H1 (cell line): Measurements from ENCODE around the gene DVL1. TPM values are rescaled to one million over a fixed set of nuclear protein-coding genes. Genes with fewer than 3 reads are reported as not detected.

Source experiments
- CTCF ChIA-PET: fragments of 300-600 bp; sonication (Branson Sonifier 250); formaldehyde crosslinking; loops from one replicate; lab custom pipeline; 2021; ENCODE audit not compliant: partially characterized antibody; lab: Charles Lee
- POLR2A ChIA-PET: fragments of 300-600 bp; sonication (Branson Sonifier 250); formaldehyde crosslinking; loops from one replicate; lab custom pipeline; 2021; ENCODE audit warnings: inconsistent platforms; ENCODE audit not compliant: partially characterized antibody; lab: Charles Lee
- DNase-seq, 2 experiments: peaks; one replicate each; pipeline versions ENCODE4 v3.0.0 to v3.0.0-alpha.2; 2010 to 2022; ENCODE audit warnings: low spot score in 2 of 2, low read depth in 1 of 2, mixed read lengths in 1 of 2
- FAIRE-seq: peaks from 2 replicates; lab custom pipeline; 2011; peaks lifted over from hg19 to GRCh38; lab: Jason Lieb, UNC
- H2AFZ ChIP-seq: 2 replicates; pipeline ENCODE4 v1.8.1; 2012; ENCODE audit warnings: low read length, inconsistent platforms
- H2AK5ac ChIP-seq: 2 replicates; pipeline ENCODE4 v1.6.1; 2013; ENCODE audit warnings: low read depth, low read length
- H2BK120ac ChIP-seq: replicated peaks from 2 replicates; pipeline ENCODE3; 2013; ENCODE audit warnings: low read depth, low read length, inconsistent platforms
- H2BK12ac ChIP-seq: 2 replicates; pipeline ENCODE4 v1.6.1; 2013; ENCODE audit warnings: low read depth, low read length
- H2BK15ac ChIP-seq: 2 replicates; pipeline ENCODE4 v1.6.1; 2013; ENCODE audit warnings: low read length
- H2BK20ac ChIP-seq: 2 replicates; pipeline ENCODE4 v1.6.1; 2013; ENCODE audit warnings: low read length
- H2BK5ac ChIP-seq: 2 replicates; pipeline ENCODE4 v1.6.1; 2013; ENCODE audit warnings: low read depth, low read length
- H3K14ac ChIP-seq: 2 replicates; pipeline ENCODE4 v1.6.1; 2013; ENCODE audit warnings: inconsistent platforms; ENCODE audit not compliant: insufficient read length
- H3K18ac ChIP-seq: 2 replicates; pipeline ENCODE4 v1.6.1; 2013; ENCODE audit warnings: low read length; ENCODE audit errors: extremely low read depth
- H3K23ac ChIP-seq: 2 replicates; pipeline ENCODE4 v1.6.1; 2013; ENCODE audit warnings: inconsistent platforms; ENCODE audit not compliant: insufficient read length
- H3K23me2 ChIP-seq: 2 replicates; pipeline ENCODE4 v1.6.1; 2013; ENCODE audit warnings: low read depth, low read length
- H3K27ac ChIP-seq: 2 replicates; pipeline ENCODE4 v1.6.1; 2011; ENCODE audit warnings: low read depth, low read length, inconsistent platforms
- H3K27me3 ChIP-seq, 4 experiments: replicated peaks in 1 of 4; 1 replicate in 1 of 4; 2 replicates in 3 of 4; pipeline versions ENCODE4 v1.6.1 to v1.8.1; 2011 to 2013; ENCODE audit warnings: low read length in 3 of 4, mild to moderate bottlenecking in 3 of 4, inconsistent platforms in 2 of 4, mixed read lengths in 2 of 4, moderate library complexity in 1 of 4; ENCODE audit not compliant: control insufficient read depth in 3 of 4, insufficient read depth in 3 of 4; ENCODE audit errors: extremely low read depth in 1 of 4
- H3K36me3 ChIP-seq, 4 experiments: 2 replicates each; pipeline versions ENCODE4 v1.6.1 to v1.8.1; 2011 to 2013; ENCODE audit warnings: mild to moderate bottlenecking in 4 of 4, low read length in 3 of 4, moderate library complexity in 2 of 4, control low read depth in 1 of 4, inconsistent platforms in 1 of 4; ENCODE audit not compliant: insufficient read depth in 4 of 4, control insufficient read depth in 2 of 4
- H3K4ac ChIP-seq: replicated peaks from 2 replicates; pipeline ENCODE3; 2013; ENCODE audit warnings: low read length, low read depth, mixed read lengths, inconsistent platforms; ENCODE audit not compliant: insufficient read length
- H3K4me1 ChIP-seq, 4 experiments: replicated peaks in 1 of 4; 1 replicate in 1 of 4; 2 replicates in 3 of 4; pipeline versions ENCODE4 v1.6.1 to v1.8.1; 2011 to 2013; ENCODE audit warnings: low read length in 3 of 4, inconsistent platforms in 2 of 4, mixed read lengths in 1 of 4; ENCODE audit not compliant: insufficient read depth in 4 of 4, control insufficient read depth in 3 of 4
- H3K4me2 ChIP-seq, 2 experiments: 2 replicates each; pipeline versions ENCODE4 v1.6.1 to v1.8.1; 2011 to 2013; ENCODE audit warnings: low read depth in 2 of 2, low read length in 2 of 2, control low read depth in 1 of 2, inconsistent platforms in 1 of 2, mild to moderate bottlenecking in 1 of 2; ENCODE audit not compliant: insufficient read depth in 1 of 2
- H3K4me3 ChIP-seq, 4 experiments: fragments of 200-600, 300-600 bp in 1 of 4; sonication (generic), shearing (Covaris generic), sonication (Bioruptor Twin) in 1 of 4; 2 replicates each; pipeline versions ENCODE4 v1.5.1 to v1.8.1; 2011 to 2016; ENCODE audit warnings: low read length in 4 of 4, low read depth in 3 of 4, control low read depth in 2 of 4, inconsistent platforms in 2 of 4, mild to moderate bottlenecking in 2 of 4, mixed read lengths in 1 of 4, moderate library complexity in 1 of 4; ENCODE audit not compliant: insufficient read depth in 2 of 4; ENCODE audit errors: extremely low read depth in 1 of 4
- H3K56ac ChIP-seq: replicated peaks from 2 replicates; pipeline ENCODE3; 2013; ENCODE audit warnings: low read depth, mild to moderate bottlenecking, mixed read lengths, low read length, inconsistent platforms; ENCODE audit not compliant: insufficient read length
- H3K79me1 ChIP-seq: 2 replicates; pipeline ENCODE4 v1.6.1; 2013; ENCODE audit warnings: low read depth, low read length, control low read depth
- H3K79me2 ChIP-seq, 2 experiments: 2 replicates each; pipeline versions ENCODE4 v1.6.1 to v1.8.1; 2012 to 2013; ENCODE audit warnings: low read length in 2 of 2, mild to moderate bottlenecking in 2 of 2, inconsistent platforms in 1 of 2; ENCODE audit not compliant: insufficient read depth in 2 of 2, control insufficient read depth in 1 of 2
- H3K9ac ChIP-seq, 4 experiments: replicated peaks in 1 of 4; 1 replicate in 1 of 4; 2 replicates in 3 of 4; pipeline versions ENCODE4 v1.6.1 to v1.8.1; 2011 to 2013; ENCODE audit warnings: low read depth in 3 of 4, low read length in 3 of 4, control low read depth in 2 of 4, mild to moderate bottlenecking in 2 of 4, moderate library complexity in 2 of 4, inconsistent platforms in 1 of 4; ENCODE audit errors: extremely low read depth in 1 of 4
- H3K9me3 ChIP-seq, 2 experiments: 2 replicates each; pipeline versions ENCODE4 v1.6.1 to v1.8.1; 2012 to 2013; ENCODE audit warnings: mild to moderate bottlenecking in 2 of 2, moderate library complexity in 2 of 2, control low read depth in 1 of 2, inconsistent platforms in 1 of 2, low read depth in 1 of 2, low read length in 1 of 2, mixed read lengths in 1 of 2; ENCODE audit not compliant: insufficient read depth in 2 of 2
- H4K20me1 ChIP-seq, 2 experiments: replicated peaks in 1 of 2; 2 replicates each; pipeline versions ENCODE3 to v1.8.1; 2011 to 2013; ENCODE audit warnings: inconsistent platforms in 2 of 2, low read length in 2 of 2, mild to moderate bottlenecking in 1 of 2; ENCODE audit not compliant: insufficient read depth in 2 of 2, control insufficient read depth in 1 of 2
- H4K5ac ChIP-seq: 2 replicates; pipeline ENCODE4 v1.6.1; 2013; ENCODE audit warnings: low read length, low read depth, mixed read lengths, inconsistent platforms; ENCODE audit not compliant: insufficient read length
- H4K8ac ChIP-seq: 2 replicates; pipeline ENCODE4 v1.8.0; 2013; ENCODE audit warnings: mild to moderate bottlenecking, moderate library complexity, low read length, inconsistent platforms; ENCODE audit not compliant: insufficient read depth; ENCODE audit errors: extremely low read depth
- H4K91ac ChIP-seq: replicated peaks from 2 replicates; pipeline ENCODE3; 2013; ENCODE audit warnings: low read length, mixed read lengths, inconsistent platforms; ENCODE audit not compliant: insufficient read length
- CBX8 ChIP-seq: fragments of 300-800, 300-1000 bp; sonication (generic); IDR thresholded peaks from 2 replicates; pipeline ENCODE4 v1.7.1; 2016; ENCODE audit warnings: low read depth, low read length, borderline replicate concordance
- CHD1 ChIP-seq: IDR thresholded peaks from 2 replicates; pipeline ENCODE4 v1.6.1; 2012; ENCODE audit warnings: low read depth, low read length, improper control_type of control experiment
- JUN ChIP-seq: IDR thresholded peaks from 2 replicates; pipeline ENCODE4 v1.6.1; 2011; ENCODE audit warnings: low read depth, mild to moderate bottlenecking, improper control_type of control experiment, low read length
- JUND ChIP-seq: IDR thresholded peaks from 2 replicates; pipeline ENCODE4 v1.6.1; 2011; ENCODE audit warnings: mild to moderate bottlenecking, improper control_type of control experiment, low read length
- POLR2A ChIP-seq, 2 experiments: IDR thresholded peaks; 1 replicate in 1 of 2; 2 replicates in 1 of 2; pipeline ENCODE4 v1.6.1; 2011; ENCODE audit warnings: low read depth in 2 of 2, low read length in 2 of 2, mild to moderate bottlenecking in 2 of 2; ENCODE audit errors: control extremely low read depth in 1 of 2
- SP2 ChIP-seq: IDR thresholded peaks from 2 replicates; pipeline ENCODE4 v1.6.1; 2012; ENCODE audit warnings: mild to moderate bottlenecking, low read length, inconsistent platforms
- SRF ChIP-seq: IDR thresholded peaks from 2 replicates; pipeline ENCODE4 v1.6.1; 2011; ENCODE audit warnings: mild to moderate bottlenecking, low read depth, low read length, moderate library complexity
- TAF7 ChIP-seq: optimal IDR thresholded peaks from 2 replicates; pipeline ENCODE3; 2011; ENCODE audit warnings: low read depth, mild to moderate bottlenecking, inconsistent platforms, low read length, moderate library complexity, borderline replicate concordance
- USF2 ChIP-seq: IDR thresholded peaks from 2 replicates; pipeline ENCODE4 v1.6.1; 2011; ENCODE audit warnings: low read length, improper control_type of control experiment
- WGBS, 2 experiments: shearing (Covaris generic) in 1 of 2; methylation state at CpG; one replicate each; pipeline versions ENCODE4 v1.1.6 to v1.1.7; 2013 to 2015; ENCODE audit warnings: low lambda C conversion rate in 2 of 2, mixed read lengths in 2 of 2, inconsistent platforms in 1 of 2, low coverage in 1 of 2, missing lambda C conversion rate in 1 of 2; ENCODE audit not compliant: insufficient replicate concordance in 2 of 2, insufficient coverage in 1 of 2, insufficient read length in 1 of 2; ENCODE audit errors: extremely low coverage in 1 of 2, missing lambda C conversion rate in 1 of 2; 5-methylcytosine and 5-hydroxymethylcytosine counted together
- polyA plus RNA-seq, 7 experiments: library from polyadenylated mRNA; depleted of rRNA in 3 of 7; stranded (reverse) in 5 of 7; unstranded in 2 of 7; fragments of >200 nt in 5 of 7; fragments of 200-250 nt in 2 of 7; gene quantifications; 1 replicate in 5 of 7; 2 replicates in 1 of 7; 4 replicates in 1 of 7; pipeline versions ENCODE4 v1.2.1 to v1.2.3, GENCODE V29; 2011 to 2013; ENCODE audit warnings: missing spikeins in 2 of 7, mixed read lengths in 2 of 7
- total RNA-seq: library from RNA; stranded (reverse); fragmentation: NEBNext Ultra II Directional; extraction: Animal tissue kit (Norgen Biotek cat#: 25700); gene quantifications from 2 replicates; pipeline ENCODE4 v1.2.1, GENCODE V29; 2021
- TF ChIP-seq, protein P1 (sequence below): IDR thresholded peaks from 2 replicates; pipeline ENCODE4 v1.6.1; 2012; ENCODE audit warnings: inconsistent platforms
- TF ChIP-seq, protein P2 (sequence below): IDR thresholded peaks from 2 replicates; pipeline ENCODE4 v1.6.1; 2012; ENCODE audit warnings: low read length, inconsistent platforms

DVL1 gene
- total and polyA plus RNA-seq, 2 of the 8 experiments (the other 6 are each of a cell fraction or from before 2014, with no cell fraction given), result 39.4 to 58.9 TPM

GRCh38 chr1:1292851-1293250 is 56.4 kb downstream of the DVL1 start:
- peaks cover 0 to 2% of the 10 kb centered on the region in 2 experiments; a peak in 1 of 4 replicates for H3K9me3 ChIP-seq
- H3K4me3 ChIP-seq, result no peak overlapping the region
- H4K91ac ChIP-seq, result no peak overlapping the region
- POLR2A ChIA-PET, result interaction anchor here (2.3 kb wide), 1 partner anchor 19 kb away, joined by 9 read pairs; the partner anchor contains the start of gene UBE2J2
- H3K23me2 ChIP-seq, result no peaks in the 10 kb centered on the region
- no peak overlapping the region for H3K14ac ChIP-seq
- H4K5ac ChIP-seq, result no peak overlapping the region
- no peak overlapping the region for H3K4me2 ChIP-seq
- no peak overlapping the region for H2BK120ac ChIP-seq
- FAIRE-seq (no peak), DNase-seq (no peak)
- H3K27ac ChIP-seq, result no peak overlapping the region
- H3K56ac ChIP-seq, result no peak overlapping the region
- no peak overlapping the region for H2AFZ ChIP-seq
- CTCF ChIA-PET, result interaction anchor here (1.2 to 3.4 kb wide), 8 partner anchors 12 to 210 kb away, joined by 3 to 38 read pairs (median 4); partner anchors contain the start of genes ACAP3, SCNN1D and TTLL10
- peaks cover 0 to 7% (median 0%) of the 10 kb centered on the region in 4 experiments; a peak in 1 of 8 replicates for H3K36me3 ChIP-seq
- H3K79me1 ChIP-seq, result no peaks in the 10 kb centered on the region
- peaks cover 2 to 6% of the 10 kb centered on the region in 2 experiments for H4K20me1 ChIP-seq
- 91% methylated on average over 6 of the region's 18 CpGs; no CpG with 5 or more reads in 1 of the 2 experiments for WGBS, 2 experiments
- no peak overlapping the region for H3K23ac ChIP-seq
- no peak overlapping the region for H4K8ac ChIP-seq
- no peak overlapping the region for H2BK15ac ChIP-seq
- H3K79me2 ChIP-seq, result no peaks in the 10 kb centered on the region
- peaks cover 0 to 8% (median 0%) of the 10 kb centered on the region in 4 experiments; a peak in 2 of 7 replicates for H3K4me1 ChIP-seq
- no peak overlapping the region for H3K4ac ChIP-seq
- H2AK5ac ChIP-seq, result peak overlapping the region; percentile 24; the same call in 1 of the 2 replicates
- H2BK20ac ChIP-seq, result no peak overlapping the region
- no peak overlapping the region for H3K18ac ChIP-seq
- no peak overlapping the region for H2BK12ac ChIP-seq
- peaks cover 0 to 3% (median 0%) of the 10 kb centered on the region in 4 experiments; a peak in 1 of 7 replicates for H3K27me3 ChIP-seq
- H2BK5ac ChIP-seq, result no peak overlapping the region
- H3K9ac ChIP-seq, result no peak overlapping the region
- TF ChIP-seq CBX8, result no peak
- TF ChIP-seq POLR2A (IDR thresholded peaks at IDR 0.05; ENCODE audit: control extremely low read depth in 1 of 2, low read depth in 2 of 2, low read length in 2 of 2), result no peak
- TF ChIP-seq CHD1, result no peak
- TF ChIP-seq, protein P1, sequence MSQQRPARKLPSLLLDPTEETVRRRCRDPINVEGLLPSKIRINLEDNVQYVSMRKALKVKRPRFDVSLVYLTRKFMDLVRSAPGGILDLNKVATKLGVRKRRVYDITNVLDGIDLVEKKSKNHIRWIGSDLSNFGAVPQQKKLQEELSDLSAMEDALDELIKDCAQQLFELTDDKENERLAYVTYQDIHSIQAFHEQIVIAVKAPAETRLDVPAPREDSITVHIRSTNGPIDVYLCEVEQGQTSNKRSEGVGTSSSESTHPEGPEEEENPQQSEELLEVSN, result no peak
- TF ChIP-seq SRF, result no peak
- TF ChIP-seq, protein P2, sequence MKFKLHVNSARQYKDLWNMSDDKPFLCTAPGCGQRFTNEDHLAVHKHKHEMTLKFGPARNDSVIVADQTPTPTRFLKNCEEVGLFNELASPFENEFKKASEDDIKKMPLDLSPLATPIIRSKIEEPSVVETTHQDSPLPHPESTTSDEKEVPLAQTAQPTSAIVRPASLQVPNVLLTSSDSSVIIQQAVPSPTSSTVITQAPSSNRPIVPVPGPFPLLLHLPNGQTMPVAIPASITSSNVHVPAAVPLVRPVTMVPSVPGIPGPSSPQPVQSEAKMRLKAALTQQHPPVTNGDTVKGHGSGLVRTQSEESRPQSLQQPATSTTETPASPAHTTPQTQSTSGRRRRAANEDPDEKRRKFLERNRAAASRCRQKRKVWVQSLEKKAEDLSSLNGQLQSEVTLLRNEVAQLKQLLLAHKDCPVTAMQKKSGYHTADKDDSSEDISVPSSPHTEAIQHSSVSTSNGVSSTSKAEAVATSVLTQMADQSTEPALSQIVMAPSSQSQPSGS, result no peak
- TF ChIP-seq JUN, result no peak
- no peak for TF ChIP-seq SP2
- no peak for TF ChIP-seq USF2
- no peak for TF ChIP-seq JUND
- no peak for TF ChIP-seq TAF7
